Thoracic aorta (tissue), 2 donors: Measurements from ENCODE around the gene SORL1. TPM values are rescaled to one million over a fixed set of nuclear protein-coding genes. Genes with fewer than 3 reads are reported as not detected.

Experiments used
- ATAC-seq: fragments of 150-250 bp; one replicate; pipeline ENCODE4 v1.8.0; 2017; ENCODE audit warnings: low read depth; ENCODE audit not compliant: insufficient number of reproducible peaks, low FRiP score
- DNase-seq: peaks from one replicate; pipeline ENCODE4 v3.0.0-alpha.2; 2020; ENCODE audit warnings: low spot score
- H3K27ac ChIP-seq, 2 donors: fragments of 200-600 bp; sonication (generic); 1 replicate in 1 of 2; 2 replicates in 1 of 2; pipeline ENCODE4 v1.5.1; 2016; ENCODE audit warnings: mild to moderate bottlenecking in 2 of 2, moderate library complexity in 2 of 2
- H3K27me3 ChIP-seq: fragments of 200-600 bp; sonication (generic); replicated peaks from 2 replicates; pipeline ENCODE4 v1.6.0; 2016; ENCODE audit warnings: mild to moderate bottlenecking; ENCODE audit not compliant: insufficient read depth
- H3K36me3 ChIP-seq: fragments of 200-600 bp; sonication (generic); one replicate; pipeline ENCODE4 v1.5.1; 2016
- H3K4me1 ChIP-seq, 2 donors: fragments of 200-600 bp; sonication (generic); 1 replicate in 1 of 2; 2 replicates in 1 of 2; pipeline versions ENCODE4 v1.5.1 to v1.6.0; 2016; ENCODE audit warnings: low read depth in 2 of 2, mild to moderate bottlenecking in 1 of 2; ENCODE audit not compliant: control insufficient read depth in 1 of 2
- H3K4me3 ChIP-seq: fragments of 200-600 bp; sonication (generic); 2 replicates; pipeline ENCODE4 v1.5.1; 2016; ENCODE audit warnings: mild to moderate bottlenecking
- H3K9me3 ChIP-seq: fragments of 200-600 bp; sonication (generic); 2 replicates; pipeline ENCODE4 v1.5.1; 2016
- total RNA-seq, 2 donors: library from RNA; depleted of rRNA; stranded (reverse); fragments of >200 nt; gene quantifications; one replicate each; pipeline versions ENCODE4 v1.1.0 to v1.2.3, GENCODE V29; 2016
- TF ChIP-seq, protein P1 (sequence below): fragments of 200-600 bp; sonication (generic); IDR thresholded peaks from one replicate; pipeline ENCODE4 v1.5.1; 2019; ENCODE audit warnings: antibody characterized with exemption

Gene SORL1
- total RNA-seq, 2 donors from 2014 or later, result 26.9 to 33.0 TPM

DNA sequence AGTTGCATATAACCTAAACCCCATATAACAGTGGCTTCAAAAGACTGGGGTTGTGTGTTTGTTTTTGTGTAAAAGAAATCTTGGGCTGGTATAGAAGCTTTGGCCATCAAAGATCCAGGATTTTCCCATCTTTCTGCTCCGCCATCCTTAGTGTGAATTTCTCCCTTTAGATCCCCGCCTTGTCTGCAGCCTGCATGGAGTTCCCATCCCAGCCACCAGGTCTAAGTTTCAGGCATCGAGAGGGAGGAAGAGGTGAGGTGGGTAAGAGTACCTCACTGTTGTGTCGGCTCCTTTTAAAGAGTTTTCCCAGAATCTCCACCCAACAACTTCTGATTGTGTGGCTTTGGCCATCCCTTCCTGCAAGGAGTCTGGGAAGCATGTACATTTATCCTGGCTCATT is 196.2 kb downstream of the SORL1 start:
- H3K27ac ChIP-seq, result no peak overlapping the region
- no peak for ATAC-seq
- H3K4me3 ChIP-seq, result no peak overlapping the region
- H3K36me3 ChIP-seq, result no peaks in the 10 kb centered on the region
- H3K27me3 ChIP-seq, result no peaks in the 10 kb centered on the region
- TF ChIP-seq, protein P1, sequence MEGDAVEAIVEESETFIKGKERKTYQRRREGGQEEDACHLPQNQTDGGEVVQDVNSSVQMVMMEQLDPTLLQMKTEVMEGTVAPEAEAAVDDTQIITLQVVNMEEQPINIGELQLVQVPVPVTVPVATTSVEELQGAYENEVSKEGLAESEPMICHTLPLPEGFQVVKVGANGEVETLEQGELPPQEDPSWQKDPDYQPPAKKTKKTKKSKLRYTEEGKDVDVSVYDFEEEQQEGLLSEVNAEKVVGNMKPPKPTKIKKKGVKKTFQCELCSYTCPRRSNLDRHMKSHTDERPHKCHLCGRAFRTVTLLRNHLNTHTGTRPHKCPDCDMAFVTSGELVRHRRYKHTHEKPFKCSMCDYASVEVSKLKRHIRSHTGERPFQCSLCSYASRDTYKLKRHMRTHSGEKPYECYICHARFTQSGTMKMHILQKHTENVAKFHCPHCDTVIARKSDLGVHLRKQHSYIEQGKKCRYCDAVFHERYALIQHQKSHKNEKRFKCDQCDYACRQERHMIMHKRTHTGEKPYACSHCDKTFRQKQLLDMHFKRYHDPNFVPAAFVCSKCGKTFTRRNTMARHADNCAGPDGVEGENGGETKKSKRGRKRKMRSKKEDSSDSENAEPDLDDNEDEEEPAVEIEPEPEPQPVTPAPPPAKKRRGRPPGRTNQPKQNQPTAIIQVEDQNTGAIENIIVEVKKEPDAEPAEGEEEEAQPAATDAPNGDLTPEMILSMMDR, result no peak
- DNase-seq, result no peak
- H3K9me3 ChIP-seq, result no peaks in the 10 kb centered on the region
- peaks cover 0 to 1% of the 10 kb centered on the region in 2 donors for H3K4me1 ChIP-seq

DNA sequence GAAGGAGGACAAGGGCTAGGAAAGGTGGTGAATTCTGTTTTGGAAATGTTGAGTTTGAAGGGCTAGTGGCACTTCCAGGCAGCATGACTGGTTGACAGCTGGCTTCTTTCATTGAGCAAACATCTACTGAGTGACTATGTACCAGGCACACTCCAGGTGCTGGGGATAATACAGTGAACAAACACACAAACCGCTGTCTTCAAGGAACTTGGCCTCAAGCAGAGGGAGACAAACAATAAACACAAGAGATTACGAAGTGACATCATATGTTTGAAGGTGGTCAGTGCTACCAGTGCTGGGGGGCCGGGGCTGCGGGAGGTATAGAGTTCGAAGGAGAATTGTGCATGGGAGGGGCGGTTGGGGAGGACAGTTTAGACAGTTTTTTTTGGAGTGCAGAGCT is 197.7 kb downstream of the SORL1 start:
- no peaks in the 10 kb centered on the region for H3K9me3 ChIP-seq
- TF ChIP-seq, protein P1, result no peak
- peaks cover 0 to 16% of the 10 kb centered on the region in 2 donors for H3K4me1 ChIP-seq
- no peaks in the 10 kb centered on the region for H3K36me3 ChIP-seq
- ATAC-seq, result no peak
- no peak for DNase-seq
- no peaks in the 10 kb centered on the region for H3K27me3 ChIP-seq
- H3K27ac ChIP-seq, result no peak overlapping the region
- H3K4me3 ChIP-seq, result no peak overlapping the region

DNA sequence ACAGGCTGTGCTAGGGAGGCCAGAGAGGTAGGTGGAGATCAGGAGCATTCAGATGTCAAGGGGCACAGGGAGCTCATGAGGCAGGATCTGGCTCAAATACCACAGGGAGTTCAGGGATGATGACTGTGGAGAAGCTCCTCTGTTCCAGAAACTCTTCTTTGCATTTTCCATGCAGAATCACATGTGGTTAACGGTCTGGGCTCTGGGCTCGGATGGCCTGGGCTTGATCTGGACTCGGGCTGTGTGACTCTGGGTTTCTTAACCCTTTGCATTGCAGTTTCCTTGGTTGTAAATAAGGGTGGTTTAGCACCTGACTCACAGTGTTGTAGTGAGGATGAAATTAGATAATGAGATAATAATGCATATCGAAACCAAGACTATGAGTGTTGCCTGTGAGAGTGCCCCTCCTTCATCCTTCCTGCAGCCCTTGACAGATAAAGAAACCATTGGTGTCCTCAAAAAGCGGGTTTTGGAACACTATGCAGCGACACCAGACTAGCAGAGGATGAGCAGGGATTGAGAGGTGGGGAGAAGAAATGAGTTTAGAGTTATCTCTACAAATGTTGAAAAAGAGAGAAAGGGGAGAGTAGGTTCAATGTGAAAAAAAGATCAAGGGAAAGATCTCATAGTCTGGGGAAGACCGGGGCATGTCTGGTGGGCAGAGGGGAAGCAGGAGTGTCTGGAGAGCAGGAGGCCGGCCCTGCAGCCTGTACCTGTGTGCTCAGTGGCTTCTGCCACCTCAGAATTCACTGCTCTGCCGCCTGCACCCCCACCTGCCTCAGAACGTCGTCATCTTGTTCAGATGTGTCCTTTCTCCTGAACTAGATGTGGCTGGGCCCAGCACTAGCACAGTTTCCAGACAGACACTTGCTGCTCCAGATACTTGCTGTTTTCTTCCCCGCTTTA is 198.5 kb downstream of the SORL1 start:
- no peaks in the 10 kb centered on the region for H3K27me3 ChIP-seq
- ATAC-seq, result no peak

DNA sequence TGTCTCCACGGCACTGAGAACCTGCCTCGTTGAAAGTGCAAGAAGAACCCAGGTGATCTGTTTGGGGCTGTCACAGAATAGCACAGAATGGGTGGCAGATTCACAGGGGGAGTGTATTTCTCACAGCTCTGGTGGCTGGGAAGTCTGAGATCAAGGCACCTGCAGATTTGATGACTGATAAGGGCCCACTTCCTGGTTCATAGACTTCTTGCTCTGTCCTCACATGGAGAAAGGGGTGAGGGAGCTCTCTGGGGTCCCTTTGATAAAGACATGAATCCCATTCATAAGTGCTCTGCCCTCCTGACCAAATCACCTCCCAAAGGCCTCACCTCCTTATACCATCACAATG is 199.1 kb downstream of the SORL1 start:
- no peaks in the 10 kb centered on the region for H3K9me3 ChIP-seq
- peaks cover 0 to 20% of the 10 kb centered on the region in 2 donors for H3K4me1 ChIP-seq
- no peak overlapping the region for H3K27ac ChIP-seq
- no peak overlapping the region for H3K4me3 ChIP-seq
- no peak for DNase-seq
- H3K36me3 ChIP-seq, result no peaks in the 10 kb centered on the region
- TF ChIP-seq, protein P1, result no peak
- H3K27me3 ChIP-seq, result no peaks in the 10 kb centered on the region
- no peak for ATAC-seq

More for the DNA sequence above, 198.5 kb downstream of the SORL1 start:
- H3K4me1 ChIP-seq, result peaks cover 0 to 18% of the 10 kb centered on the region in 2 donors
- H3K27ac ChIP-seq, result no peak overlapping the region
- H3K4me3 ChIP-seq, result no peak overlapping the region
- DNase-seq, result no peak
- TF ChIP-seq, protein P1, result no peak
- H3K36me3 ChIP-seq, result no peaks in the 10 kb centered on the region
- H3K9me3 ChIP-seq, result no peaks in the 10 kb centered on the region

DNA sequence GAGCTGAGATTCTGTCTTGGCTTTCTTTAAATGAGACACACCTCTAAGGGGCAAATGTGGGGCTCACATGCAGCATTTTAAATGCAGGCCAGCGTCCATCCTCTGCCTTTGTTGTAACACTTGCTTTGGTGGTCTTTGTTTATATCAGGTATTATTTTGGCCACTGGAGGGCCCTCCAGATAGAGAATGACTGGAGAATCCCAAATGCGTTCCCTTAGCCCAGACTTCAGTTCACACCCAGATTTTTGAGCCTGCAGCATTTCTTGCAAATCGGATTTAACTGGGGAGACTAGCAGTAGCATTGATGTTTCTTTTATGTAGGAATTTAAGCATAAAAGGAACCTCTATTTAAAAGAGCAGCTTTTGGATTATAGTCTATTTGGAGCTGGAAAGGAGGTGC is 200.9 kb downstream of the SORL1 start:
- TF ChIP-seq, protein P1, result peak; percentile 43
- no peak overlapping the region for H3K4me3 ChIP-seq
- ATAC-seq, result no peak
- no peak for DNase-seq
- H3K4me1 ChIP-seq, result peaks cover 0 to 30% of the 10 kb centered on the region in 2 donors
- no peaks in the 10 kb centered on the region for H3K9me3 ChIP-seq
- no peak overlapping the region for H3K27ac ChIP-seq
- H3K36me3 ChIP-seq, result no peaks in the 10 kb centered on the region
- H3K27me3 ChIP-seq, result no peaks in the 10 kb centered on the region
